HEK293 (cell line): ENCODE data around the gene MMP24.
A peak's percentile ranks its signal among the peaks of the same experiment; 100 is the strongest.

Experiments used
- CTCF ChIA-PET: fragments of 350-600 bp; formaldehyde crosslinking; extraction: SDS; loops from one replicate; lab custom pipeline; 2021; ENCODE audit warnings: antibody characterized with exemption; lab: Yijun Ruan, JAX
- POLR2A ChIA-PET: fragments of 300-600 bp; formaldehyde crosslinking; extraction: SDS; loops from one replicate; lab custom pipeline; 2020; ENCODE audit warnings: antibody characterized with exemption, inconsistent platforms; lab: Yijun Ruan, JAX
- H3K27ac ChIP-seq: fragments of 200-500 bp; sonication (Bioruptor generic); 2 replicates; pipeline ENCODE4 v1.5.1; 2014; ENCODE audit warnings: low read depth, low read length, control low read depth, inconsistent platforms; ENCODE audit errors: extremely low read depth
- H3K36me3 ChIP-seq, 2 experiments: fragments of 200-500 bp in 1 of 2; sonication (Bioruptor generic) in 1 of 2; 1 replicate in 1 of 2; 2 replicates in 1 of 2; pipeline ENCODE4 v1.5.1; 2014 to 2017; ENCODE audit warnings: inconsistent platforms in 2 of 2, low read length in 2 of 2; ENCODE audit not compliant: control insufficient read depth in 2 of 2, insufficient read depth in 1 of 2
- H3K4me1 ChIP-seq: fragments of 200-500 bp; sonication (Bioruptor generic); 2 replicates; pipeline ENCODE4 v1.5.1; 2014; ENCODE audit warnings: mild to moderate bottlenecking, low read length, inconsistent platforms; ENCODE audit not compliant: control insufficient read depth, insufficient read depth
- H3K4me3 ChIP-seq: 2 replicates; pipeline ENCODE4 v1.5.1; 2011; ENCODE audit warnings: low read depth, mild to moderate bottlenecking, control low read depth, low read length, moderate library complexity
- H3K9me3 ChIP-seq: fragments of 200-500 bp; sonication (Bioruptor generic); 2 replicates; pipeline ENCODE4 v1.5.1; 2014; ENCODE audit warnings: low read depth, low read length, inconsistent platforms; ENCODE audit not compliant: control insufficient read depth, insufficient read depth
- ATF2 ChIP-seq: fragments of 450-650 bp; formaldehyde crosslinking; IDR thresholded peaks from 2 replicates; pipeline ENCODE4 v1.5.1; 2016; ENCODE audit warnings: missing biosample characterization, missing genetic modification characterization, low read depth
- WT1 ChIP-seq: fragments of 450-650 bp; formaldehyde crosslinking; IDR thresholded peaks from 2 replicates; pipeline ENCODE4 v1.5.1; 2016; ENCODE audit warnings: missing biosample characterization, missing genetic modification characterization
- ZBTB20 ChIP-seq: fragments of 450-650 bp; formaldehyde crosslinking; IDR thresholded peaks from 2 replicates; pipeline ENCODE4 v1.5.1; 2016; ENCODE audit warnings: missing biosample characterization, missing genetic modification characterization
- ZNF157 ChIP-seq: fragments of 450-650 bp; formaldehyde crosslinking; IDR thresholded peaks from 2 replicates; pipeline ENCODE4 v1.5.1; 2016; ENCODE audit warnings: missing biosample characterization, missing genetic modification characterization
- ZNF23 ChIP-seq: fragments of 450-650 bp; formaldehyde crosslinking; IDR thresholded peaks from 2 replicates; pipeline ENCODE4 v1.5.1; 2016; ENCODE audit warnings: missing biosample characterization, missing genetic modification characterization, borderline replicate concordance
- ZNF239 ChIP-seq: fragments of 450-650 bp; formaldehyde crosslinking; IDR thresholded peaks from 2 replicates; pipeline ENCODE4 v1.5.1; 2016; ENCODE audit warnings: missing biosample characterization, missing genetic modification characterization
- ZNF335 ChIP-seq: fragments of 450-650 bp; formaldehyde crosslinking; conservative IDR thresholded peaks from 2 replicates; pipeline ENCODE4 v1.5.1; 2016; ENCODE audit warnings: missing biosample characterization, missing genetic modification characterization
- ZNF362 ChIP-seq: fragments of 450-650 bp; formaldehyde crosslinking; IDR thresholded peaks from 2 replicates; pipeline ENCODE4 v1.5.1; 2016; ENCODE audit warnings: missing biosample characterization, missing genetic modification characterization
- ZNF398 ChIP-seq: fragments of 450-650 bp; formaldehyde crosslinking; IDR thresholded peaks from 2 replicates; pipeline ENCODE4 v1.5.1; 2017; ENCODE audit warnings: missing biosample characterization, missing genetic modification characterization
- ZNF449 ChIP-seq: fragments of 450-650 bp; formaldehyde crosslinking; IDR thresholded peaks from 2 replicates; pipeline ENCODE4 v1.5.1; 2017; ENCODE audit warnings: missing biosample characterization, mild to moderate bottlenecking, missing genetic modification characterization, moderate library complexity
- ZNF488 ChIP-seq: fragments of 450-650 bp; formaldehyde crosslinking; IDR thresholded peaks from 2 replicates; pipeline ENCODE4 v1.5.1; 2016; ENCODE audit warnings: missing biosample characterization, missing genetic modification characterization
- ZNF555 ChIP-seq: fragments of 450-650 bp; formaldehyde crosslinking; conservative IDR thresholded peaks from 2 replicates; pipeline ENCODE4 v1.5.1; 2017; ENCODE audit warnings: missing biosample characterization, mild to moderate bottlenecking, missing genetic modification characterization, inconsistent platforms

The MMP24 gene

GRCh38 chr20:35226126-35226883 lies at the start of gene MMP24 (continued):
- TF ChIP-seq ZNF398 (tag by site-specific recombination) (peak; percentile 78), ATF2 (no peak), ZNF488 (tag by site-specific recombination) (no peak), ZBTB20 (no peak), ZNF555 (tag by site-specific recombination) (no peak), ZNF449 (tag by site-specific recombination) (no peak), ZNF335 (peak; percentile 75), ZNF239 (tag by site-specific recombination) (no peak)

GRCh38 chr20:35179292-35180212 lies 46.9 kb upstream of the MMP24 start:
- TF ChIP-seq ZNF23 (tag by site-specific recombination) (no peak), ZNF362 (tag by site-specific recombination) (peak; percentile 35; the same call in 1 of the 2 replicates)
- peaks cover 0 to 9% of the 10 kb centered on the region in 2 experiments; a peak in 1 of 3 replicates for H3K36me3 ChIP-seq
- CTCF ChIA-PET, result interaction anchor here (0.6 to 1.0 kb wide), 2 partner anchors 35 to 77 kb away, joined by 3 to 4 read pairs; no protein-coding TSS in a partner anchor
- H3K4me1 ChIP-seq, result no peaks in the 10 kb centered on the region
- POLR2A ChIA-PET, result interaction anchor here (0.7 kb wide), 1 partner anchor 14 kb away, joined by 8 read pairs; no protein-coding TSS in a partner anchor
- H3K27ac ChIP-seq, result no peak overlapping the region
- H3K4me3 ChIP-seq, result no peak overlapping the region
- no peaks in the 10 kb centered on the region for H3K9me3 ChIP-seq

- ChIA-PET CTCF (interaction anchor here (0.6 to 1.0 kb wide), 3 partner anchors 35 to 78 kb away, joined by 3 to 4 read pairs (median 3); no protein-coding TSS in a partner anchor), POLR2A (no interaction called here)
- H3K27ac ChIP-seq, result no peak overlapping the region
- H3K4me1 ChIP-seq, result no peaks in the 10 kb centered on the region
- H3K4me3 ChIP-seq, result no peak overlapping the region
- no peak for TF ChIP-seq ZNF555 (tag by site-specific recombination)
- TF ChIP-seq WT1 (tag by site-specific recombination), result no peak
- TF ChIP-seq ZNF157 (tag by site-specific recombination), result no peak
- TF ChIP-seq, all 188 proteins: peak for 0
- no peaks in the 10 kb centered on the region for H3K9me3 ChIP-seq
- H3K36me3 ChIP-seq, result peaks cover 0 to 9% of the 10 kb centered on the region in 2 experiments; a peak in 1 of 3 replicates
These were observed 46.2 kb upstream of the MMP24 start for GRCh38 chr20:35180266-35180665.
